GM19328 (cell line): Measurements from ENCODE around the gene SLC35F4.
"Not testable (repeated sequence)": the region's sequence is repeated elsewhere in the genome, so short reads cannot be mapped to it uniquely, and the experiment has no call there.

ENCODE experiments used
- ATAC-seq: cut with Tn5 transposase; IDR thresholded peaks from one replicate; pipeline ENCODE4 v1.9.1; 2021; ENCODE audit warnings: mild to moderate bottlenecking, moderate library complexity; ENCODE audit not compliant: unreplicated experiment

SLC35F4 gene

GRCh38 chr14:57865403-57866198 lies at the start of gene SLC35F4:
SLC35F4 (minus strand) TSS chr14:57866092.
- no peak for ATAC-seq

GRCh38 chr14:57909626-57910025 lies 43.7 kb upstream of the SLC35F4 start:
- no peak for ATAC-seq

- no peak for ATAC-seq
Measured at GRCh38 chr14:57903954-57904353, 38.1 kb upstream of the SLC35F4 start.

- no peak for ATAC-seq
Measured at GRCh38 chr14:57898837-57899572, 33.1 kb upstream of the SLC35F4 start.

GRCh38 chr14:57897144-57897748 lies 31.4 kb upstream of the SLC35F4 start:
- ATAC-seq, result no peak

- no peak for ATAC-seq
Measured at GRCh38 chr14:57889245-57889644, 23.4 kb upstream of the SLC35F4 start.

GRCh38 chr14:57884175-57884574 lies 18.3 kb upstream of the SLC35F4 start:
- no peak for ATAC-seq

GRCh38 chr14:57883061-57883460 lies 17.2 kb upstream of the SLC35F4 start:
- no peak for ATAC-seq

- ATAC-seq, result no peak
Measured at GRCh38 chr14:57879516-57879915, 13.6 kb upstream of the SLC35F4 start.

- ATAC-seq, result no peak
Measured at GRCh38 chr14:57875985-57876384, 10.1 kb upstream of the SLC35F4 start.

GRCh38 chr14:57875296-57875695 lies 9.4 kb upstream of the SLC35F4 start:
- no peak for ATAC-seq

- peak; percentile 79 for ATAC-seq
Measured at GRCh38 chr14:57871459-57872080, 5.7 kb upstream of the SLC35F4 start.

GRCh38 chr14:57870686-57871457 lies 5.0 kb upstream of the SLC35F4 start:
- no peak for ATAC-seq

GRCh38 chr14:57869617-57870016 lies 3.7 kb upstream of the SLC35F4 start:
- ATAC-seq, result no peak

GRCh38 chr14:57866199-57866705 lies 360 bp upstream of the SLC35F4 start:
- ATAC-seq, result no peak

- ATAC-seq, result no peak
Measured at GRCh38 chr14:57865066-57865402, 858 bp downstream of the SLC35F4 start.

- no peak for ATAC-seq
Measured at GRCh38 chr14:57864659-57865058, 1.2 kb downstream of the SLC35F4 start.

GRCh38 chr14:57863471-57863870 lies 2.4 kb downstream of the SLC35F4 start:
- no peak for ATAC-seq

- ATAC-seq, result not testable (repeated sequence)
Measured at GRCh38 chr14:57855666-57856065, 10.2 kb downstream of the SLC35F4 start.

- no peak for ATAC-seq
Measured at GRCh38 chr14:57854571-57854970, 11.3 kb downstream of the SLC35F4 start.
